H1 (cell line): ENCODE results near the gene HMG20A. TPM values are rescaled to one million over a fixed set of nuclear protein-coding genes. Genes with fewer than 3 reads are reported as not detected.

Experiments
- CTCF ChIA-PET: fragments of 300-600 bp; sonication (Branson Sonifier 250); formaldehyde crosslinking; loops from one replicate; lab custom pipeline; 2021; ENCODE audit not compliant: partially characterized antibody; lab: Charles Lee
- POLR2A ChIA-PET: fragments of 300-600 bp; sonication (Branson Sonifier 250); formaldehyde crosslinking; loops from one replicate; lab custom pipeline; 2021; ENCODE audit warnings: inconsistent platforms; ENCODE audit not compliant: partially characterized antibody; lab: Charles Lee
- DNase-seq, 2 experiments: peaks; one replicate each; pipeline versions ENCODE4 v3.0.0 to v3.0.0-alpha.2; 2010 to 2022; ENCODE audit warnings: low spot score in 2 of 2, low read depth in 1 of 2, mixed read lengths in 1 of 2
- FAIRE-seq: peaks from 2 replicates; lab custom pipeline; 2011; peaks lifted over from hg19 to GRCh38; lab: Jason Lieb, UNC
- H2AFZ ChIP-seq: 2 replicates; pipeline ENCODE4 v1.8.1; 2012; ENCODE audit warnings: low read length, inconsistent platforms
- H2AK5ac ChIP-seq: 2 replicates; pipeline ENCODE4 v1.6.1; 2013; ENCODE audit warnings: low read depth, low read length
- H2BK120ac ChIP-seq: replicated peaks from 2 replicates; pipeline ENCODE3; 2013; ENCODE audit warnings: low read depth, low read length, inconsistent platforms
- H2BK12ac ChIP-seq: 2 replicates; pipeline ENCODE4 v1.6.1; 2013; ENCODE audit warnings: low read depth, low read length
- H2BK15ac ChIP-seq: 2 replicates; pipeline ENCODE4 v1.6.1; 2013; ENCODE audit warnings: low read length
- H2BK20ac ChIP-seq: 2 replicates; pipeline ENCODE4 v1.6.1; 2013; ENCODE audit warnings: low read length
- H2BK5ac ChIP-seq: 2 replicates; pipeline ENCODE4 v1.6.1; 2013; ENCODE audit warnings: low read depth, low read length
- H3K14ac ChIP-seq: 2 replicates; pipeline ENCODE4 v1.6.1; 2013; ENCODE audit warnings: inconsistent platforms; ENCODE audit not compliant: insufficient read length
- H3K18ac ChIP-seq: 2 replicates; pipeline ENCODE4 v1.6.1; 2013; ENCODE audit warnings: low read length; ENCODE audit errors: extremely low read depth
- H3K23ac ChIP-seq: 2 replicates; pipeline ENCODE4 v1.6.1; 2013; ENCODE audit warnings: inconsistent platforms; ENCODE audit not compliant: insufficient read length
- H3K23me2 ChIP-seq: 2 replicates; pipeline ENCODE4 v1.6.1; 2013; ENCODE audit warnings: low read depth, low read length
- H3K27ac ChIP-seq: 2 replicates; pipeline ENCODE4 v1.6.1; 2011; ENCODE audit warnings: low read depth, low read length, inconsistent platforms
- H3K27me3 ChIP-seq, 4 experiments: replicated peaks in 1 of 4; 1 replicate in 1 of 4; 2 replicates in 3 of 4; pipeline versions ENCODE4 v1.6.1 to v1.8.1; 2011 to 2013; ENCODE audit warnings: low read length in 3 of 4, mild to moderate bottlenecking in 3 of 4, inconsistent platforms in 2 of 4, mixed read lengths in 2 of 4, moderate library complexity in 1 of 4; ENCODE audit not compliant: control insufficient read depth in 3 of 4, insufficient read depth in 3 of 4; ENCODE audit errors: extremely low read depth in 1 of 4
- H3K36me3 ChIP-seq, 4 experiments: 2 replicates each; pipeline versions ENCODE4 v1.6.1 to v1.8.1; 2011 to 2013; ENCODE audit warnings: mild to moderate bottlenecking in 4 of 4, low read length in 3 of 4, moderate library complexity in 2 of 4, control low read depth in 1 of 4, inconsistent platforms in 1 of 4; ENCODE audit not compliant: insufficient read depth in 4 of 4, control insufficient read depth in 2 of 4
- H3K4ac ChIP-seq: replicated peaks from 2 replicates; pipeline ENCODE3; 2013; ENCODE audit warnings: low read length, low read depth, mixed read lengths, inconsistent platforms; ENCODE audit not compliant: insufficient read length
- H3K4me1 ChIP-seq, 4 experiments: replicated peaks in 1 of 4; 1 replicate in 1 of 4; 2 replicates in 3 of 4; pipeline versions ENCODE4 v1.6.1 to v1.8.1; 2011 to 2013; ENCODE audit warnings: low read length in 3 of 4, inconsistent platforms in 2 of 4, mixed read lengths in 1 of 4; ENCODE audit not compliant: insufficient read depth in 4 of 4, control insufficient read depth in 3 of 4
- H3K4me2 ChIP-seq, 2 experiments: 2 replicates each; pipeline versions ENCODE4 v1.6.1 to v1.8.1; 2011 to 2013; ENCODE audit warnings: low read depth in 2 of 2, low read length in 2 of 2, control low read depth in 1 of 2, inconsistent platforms in 1 of 2, mild to moderate bottlenecking in 1 of 2; ENCODE audit not compliant: insufficient read depth in 1 of 2
- H3K4me3 ChIP-seq, 4 experiments: fragments of 200-600, 300-600 bp in 1 of 4; sonication (generic), shearing (Covaris generic), sonication (Bioruptor Twin) in 1 of 4; 2 replicates each; pipeline versions ENCODE4 v1.5.1 to v1.8.1; 2011 to 2016; ENCODE audit warnings: low read length in 4 of 4, low read depth in 3 of 4, control low read depth in 2 of 4, inconsistent platforms in 2 of 4, mild to moderate bottlenecking in 2 of 4, mixed read lengths in 1 of 4, moderate library complexity in 1 of 4; ENCODE audit not compliant: insufficient read depth in 2 of 4; ENCODE audit errors: extremely low read depth in 1 of 4
- H3K56ac ChIP-seq: replicated peaks from 2 replicates; pipeline ENCODE3; 2013; ENCODE audit warnings: low read depth, mild to moderate bottlenecking, mixed read lengths, low read length, inconsistent platforms; ENCODE audit not compliant: insufficient read length
- H3K79me1 ChIP-seq: 2 replicates; pipeline ENCODE4 v1.6.1; 2013; ENCODE audit warnings: low read depth, low read length, control low read depth
- H3K79me2 ChIP-seq, 2 experiments: 2 replicates each; pipeline versions ENCODE4 v1.6.1 to v1.8.1; 2012 to 2013; ENCODE audit warnings: low read length in 2 of 2, mild to moderate bottlenecking in 2 of 2, inconsistent platforms in 1 of 2; ENCODE audit not compliant: insufficient read depth in 2 of 2, control insufficient read depth in 1 of 2
- H3K9ac ChIP-seq, 4 experiments: replicated peaks in 1 of 4; 1 replicate in 1 of 4; 2 replicates in 3 of 4; pipeline versions ENCODE4 v1.6.1 to v1.8.1; 2011 to 2013; ENCODE audit warnings: low read depth in 3 of 4, low read length in 3 of 4, control low read depth in 2 of 4, mild to moderate bottlenecking in 2 of 4, moderate library complexity in 2 of 4, inconsistent platforms in 1 of 4; ENCODE audit errors: extremely low read depth in 1 of 4
- H3K9me3 ChIP-seq, 2 experiments: 2 replicates each; pipeline versions ENCODE4 v1.6.1 to v1.8.1; 2012 to 2013; ENCODE audit warnings: mild to moderate bottlenecking in 2 of 2, moderate library complexity in 2 of 2, control low read depth in 1 of 2, inconsistent platforms in 1 of 2, low read depth in 1 of 2, low read length in 1 of 2, mixed read lengths in 1 of 2; ENCODE audit not compliant: insufficient read depth in 2 of 2
- H4K20me1 ChIP-seq, 2 experiments: replicated peaks in 1 of 2; 2 replicates each; pipeline versions ENCODE3 to v1.8.1; 2011 to 2013; ENCODE audit warnings: inconsistent platforms in 2 of 2, low read length in 2 of 2, mild to moderate bottlenecking in 1 of 2; ENCODE audit not compliant: insufficient read depth in 2 of 2, control insufficient read depth in 1 of 2
- H4K5ac ChIP-seq: 2 replicates; pipeline ENCODE4 v1.6.1; 2013; ENCODE audit warnings: low read length, low read depth, mixed read lengths, inconsistent platforms; ENCODE audit not compliant: insufficient read length
- H4K8ac ChIP-seq: 2 replicates; pipeline ENCODE4 v1.8.0; 2013; ENCODE audit warnings: mild to moderate bottlenecking, moderate library complexity, low read length, inconsistent platforms; ENCODE audit not compliant: insufficient read depth; ENCODE audit errors: extremely low read depth
- H4K91ac ChIP-seq: replicated peaks from 2 replicates; pipeline ENCODE3; 2013; ENCODE audit warnings: low read length, mixed read lengths, inconsistent platforms; ENCODE audit not compliant: insufficient read length
- ASH2L ChIP-seq: fragments of 200-600, 300-600 bp; sonication (generic); IDR thresholded peaks from one replicate; pipeline ENCODE4 v1.7.1; 2017; ENCODE audit warnings: low read length
- CBX5 ChIP-seq: fragments of 300-800, 300-1000 bp; sonication (generic); IDR thresholded peaks from 2 replicates; pipeline ENCODE4 v1.7.1; 2016; ENCODE audit warnings: antibody characterized with exemption, low read length, low read depth
- CHD1 ChIP-seq: IDR thresholded peaks from 2 replicates; pipeline ENCODE4 v1.6.1; 2012; ENCODE audit warnings: low read depth, low read length, improper control_type of control experiment
- CREB1 ChIP-seq: IDR thresholded peaks from 2 replicates; pipeline ENCODE4 v1.6.1; 2012; ENCODE audit warnings: inconsistent platforms
- CTBP2 ChIP-seq: IDR thresholded peaks from 2 replicates; pipeline ENCODE4 v1.7.0; 2011; ENCODE audit warnings: borderline replicate concordance, mild to moderate bottlenecking, moderate library complexity, mixed read lengths, low read length; ENCODE audit not compliant: insufficient read depth, insufficient read length
- EGR1 ChIP-seq: IDR thresholded peaks from 2 replicates; pipeline ENCODE4 v1.6.1; 2011; ENCODE audit warnings: low read depth, low read length, borderline replicate concordance
- FOSL1 ChIP-seq: IDR thresholded peaks from 2 replicates; pipeline ENCODE4 v1.6.1; 2011; ENCODE audit warnings: mild to moderate bottlenecking, low read depth, low read length, moderate library complexity; ENCODE audit not compliant: insufficient read depth
- KDM1A ChIP-seq: fragments of 200-600, 300-600 bp; sonication (generic); IDR thresholded peaks from 2 replicates; pipeline ENCODE4 v1.7.1; 2016; ENCODE audit warnings: mild to moderate bottlenecking, low read length, borderline replicate concordance
- MAFK ChIP-seq: IDR thresholded peaks from 2 replicates; pipeline ENCODE4 v1.6.1; 2012; ENCODE audit warnings: low read depth, mild to moderate bottlenecking, improper control_type of control experiment, low read length
- POU5F1 ChIP-seq: IDR thresholded peaks from 2 replicates; pipeline ENCODE4 v1.6.1; 2011; ENCODE audit warnings: low read depth, mild to moderate bottlenecking, low read length, moderate library complexity
- SUZ12 ChIP-seq: fragments of 200-600 bp; sonication (generic); IDR thresholded peaks from 2 replicates; pipeline ENCODE4 v1.6.1; 2012; ENCODE audit warnings: mild to moderate bottlenecking, inconsistent platforms, low read length, moderate library complexity, mixed read lengths
- TAF1 ChIP-seq: IDR thresholded peaks from 2 replicates; pipeline ENCODE4 v1.6.1; 2011; ENCODE audit warnings: mild to moderate bottlenecking, low read depth, low read length
- TBP ChIP-seq: IDR thresholded peaks from 2 replicates; pipeline ENCODE4 v1.6.1; 2011; ENCODE audit warnings: low read depth, low read length, improper control_type of control experiment
- TCF12 ChIP-seq: IDR thresholded peaks from 2 replicates; pipeline ENCODE4 v1.6.1; 2011; ENCODE audit warnings: low read depth, mild to moderate bottlenecking, low read length
- polyA plus RNA-seq, 7 experiments: library from polyadenylated mRNA; depleted of rRNA in 3 of 7; stranded (reverse) in 5 of 7; unstranded in 2 of 7; fragments of >200 nt in 5 of 7; fragments of 200-250 nt in 2 of 7; gene quantifications; 1 replicate in 5 of 7; 2 replicates in 1 of 7; 4 replicates in 1 of 7; pipeline versions ENCODE4 v1.2.1 to v1.2.3, GENCODE V29; 2011 to 2013; ENCODE audit warnings: missing spikeins in 2 of 7, mixed read lengths in 2 of 7
- total RNA-seq: library from RNA; stranded (reverse); fragmentation: NEBNext Ultra II Directional; extraction: Animal tissue kit (Norgen Biotek cat#: 25700); gene quantifications from 2 replicates; pipeline ENCODE4 v1.2.1, GENCODE V29; 2021
- TF ChIP-seq, protein P1 (sequence below): IDR thresholded peaks from 2 replicates; pipeline ENCODE4 v1.6.1; 2012; ENCODE audit warnings: inconsistent platforms

Gene HMG20A
- total and polyA plus RNA-seq, 2 of the 8 experiments (the other 6 are each of a cell fraction or from before 2014, with no cell fraction given), result 52.1 to 59.7 TPM

DNA sequence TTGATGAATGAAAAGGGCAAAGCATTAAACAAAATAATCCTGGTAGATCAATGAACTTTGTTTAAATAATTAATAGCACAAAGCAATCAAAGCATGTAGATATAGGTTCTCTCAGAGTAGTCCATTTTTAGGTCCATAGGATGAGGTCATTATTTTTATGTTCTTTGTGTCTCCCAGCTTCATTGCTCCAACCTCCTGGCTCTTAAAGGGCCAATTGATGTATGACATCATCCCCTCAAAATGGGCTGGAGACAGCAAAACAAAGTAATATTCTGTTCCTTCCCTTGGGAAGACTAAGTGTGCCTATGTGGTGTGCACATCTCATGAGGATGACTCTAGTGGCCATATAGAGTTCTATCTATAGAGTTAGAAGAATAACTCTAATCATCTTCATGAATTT lies 49.5 kb downstream of the HMG20A start:
- FAIRE-seq, result no peak
- H2BK120ac ChIP-seq, result no peak overlapping the region
- H3K4me2 ChIP-seq, result no peak overlapping the region
- no peaks in the 10 kb centered on the region for H3K79me2 ChIP-seq
- no peak overlapping the region for H2AFZ ChIP-seq
- no peak overlapping the region for H3K18ac ChIP-seq
- no peak overlapping the region for H3K27ac ChIP-seq
- H2BK5ac ChIP-seq, result no peak overlapping the region
- no peak overlapping the region for H3K4ac ChIP-seq
- H3K36me3 ChIP-seq, result peaks cover 0 to 15% (median 8%) of the 10 kb centered on the region in 4 experiments; a peak in 5 of 8 replicates
- no peak overlapping the region for H4K91ac ChIP-seq
- POLR2A ChIA-PET, result no interaction called here
- H2BK15ac ChIP-seq, result no peak overlapping the region
- no peaks in the 10 kb centered on the region for H3K9me3 ChIP-seq
- H2BK20ac ChIP-seq, result no peak overlapping the region
- CTCF ChIA-PET, result interaction anchor here (0.8 kb wide), 1 partner anchor 9 kb away, joined by 3 read pairs; no protein-coding TSS in a partner anchor
- no peak overlapping the region for H4K8ac ChIP-seq
- no peak for DNase-seq
- H3K14ac ChIP-seq, result no peak overlapping the region
- H3K23me2 ChIP-seq, result no peaks in the 10 kb centered on the region; the same call in 1 of the 2 replicates
- no peak overlapping the region for H2BK12ac ChIP-seq
- H3K9ac ChIP-seq, result no peak overlapping the region
- H3K4me1 ChIP-seq, result peaks cover 0 to 5% (median 3%) of the 10 kb centered on the region in 4 experiments; a peak in 3 of 7 replicates
- no peak overlapping the region for H3K56ac ChIP-seq
- peaks cover 0 to 1% of the 10 kb centered on the region in 2 experiments for H4K20me1 ChIP-seq
- H4K5ac ChIP-seq, result no peak overlapping the region
- TF ChIP-seq MAFK (no peak), FOSL1 (no peak), SUZ12 (no peak), CTBP2 (no peak), TAF1 (no peak), POU5F1 (no peak), CHD1 (no peak), KDM1A (no peak), TBP (no peak), CBX5 (no peak), TCF12 (no peak), EGR1 (no peak), ASH2L (no peak), CREB1 (no peak)
- TF ChIP-seq, protein P1, sequence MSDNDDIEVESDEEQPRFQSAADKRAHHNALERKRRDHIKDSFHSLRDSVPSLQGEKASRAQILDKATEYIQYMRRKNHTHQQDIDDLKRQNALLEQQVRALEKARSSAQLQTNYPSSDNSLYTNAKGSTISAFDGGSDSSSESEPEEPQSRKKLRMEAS, result no peak
- H3K79me1 ChIP-seq, result no peaks in the 10 kb centered on the region
- H3K4me3 ChIP-seq, result no peak overlapping the region
- no peak overlapping the region for H3K23ac ChIP-seq
- H2AK5ac ChIP-seq, result no peak overlapping the region
- H3K27me3 ChIP-seq, result peaks cover 0 to 1% (median 0%) of the 10 kb centered on the region in 4 experiments; a peak in 1 of 7 replicates
